Activated CD4-positive, alpha-beta T cell treated with anti-CD3 and anti-CD28 coated beads, Interleukin-2, amount 50 U/mL, for 24 hours (primary cell): Measurements from ENCODE around the gene SPDL1.
"Not testable (repeated sequence)": the region's sequence is repeated elsewhere in the genome, so short reads cannot be mapped to it uniquely, and the experiment has no call there.

Experiments
- DNase-seq, 2 donors: peaks; one replicate each; pipeline ENCODE4 v3.0.0-alpha.2; 2020; ENCODE audit warnings: low read depth in 1 of 2, low spot score in 1 of 2

Gene SPDL1

GRCh38 chr5:169574134-169574646, 9.4 kb upstream of the SPDL1 start:
- no peak for DNase-seq

- no peak for DNase-seq
Observed at GRCh38 chr5:169576181-169576598, 7.4 kb upstream of the SPDL1 start.

- no peak for DNase-seq
Observed at GRCh38 chr5:169577951-169578350, 5.6 kb upstream of the SPDL1 start.

GRCh38 chr5:169580964-169581363, 2.6 kb upstream of the SPDL1 start:
- no peak for DNase-seq

- peak; percentile 28 to 56 for DNase-seq
Observed at GRCh38 chr5:169581580-169582227, 1.9 kb upstream of the SPDL1 start.

GRCh38 chr5:169583101-169583423, 511 bp upstream of the SPDL1 start:
- DNase-seq, result no peak

- DNase-seq, result no peak
Observed at GRCh38 chr5:169584998-169585451, 1.5 kb downstream of the SPDL1 start.

- no peak for DNase-seq
Observed at GRCh38 chr5:169590602-169591001, 7.0 kb downstream of the SPDL1 start.

- DNase-seq, result no peak
Observed at GRCh38 chr5:169591636-169592035, 8.1 kb downstream of the SPDL1 start.

- no peak for DNase-seq
Observed at GRCh38 chr5:169592937-169593650, 9.5 kb downstream of the SPDL1 start.

GRCh38 chr5:169595172-169595820, 11.7 kb downstream of the SPDL1 start:
- DNase-seq, result no peak

GRCh38 chr5:169599451-169599850, 15.9 kb downstream of the SPDL1 start:
- DNase-seq, result no peak

GRCh38 chr5:169602535-169602934, 19.0 kb downstream of the SPDL1 start:
- no peak for DNase-seq

- DNase-seq, result no peak
Observed at GRCh38 chr5:169606279-169606678, 22.7 kb downstream of the SPDL1 start.

- no peak for DNase-seq
Observed at GRCh38 chr5:169607882-169608281, 24.3 kb downstream of the SPDL1 start.

GRCh38 chr5:169609716-169610115, 26.1 kb downstream of the SPDL1 start:
- no peak for DNase-seq

GRCh38 chr5:169610606-169611005, 27.0 kb downstream of the SPDL1 start:
- DNase-seq, result no peak

- DNase-seq, result no peak
Observed at GRCh38 chr5:169615561-169615960, 32.0 kb downstream of the SPDL1 start.

- DNase-seq, result not testable (repeated sequence)
Observed at GRCh38 chr5:169624307-169624706, 40.7 kb downstream of the SPDL1 start.

GRCh38 chr5:169626779-169627178, 43.2 kb downstream of the SPDL1 start:
- no peak for DNase-seq

GRCh38 chr5:169627551-169627950, 44.0 kb downstream of the SPDL1 start:
- no peak for DNase-seq

- no peak for DNase-seq
Observed at GRCh38 chr5:169628892-169629291, 45.3 kb downstream of the SPDL1 start.
